GM12873 (cell line): ENCODE data around the gene PRDX2.

Source experiments
- CTCF ChIP-seq: IDR thresholded peaks from 2 replicates; pipeline ENCODE4 v1.5.1; 2012; ENCODE audit warnings: low read depth, mild to moderate bottlenecking, moderate library complexity, low read length, control low read depth; ENCODE audit not compliant: insufficient read depth; ENCODE audit errors: missing control alignments

PRDX2 gene

GRCh38 chr19:12783849-12784393 lies 17.7 kb downstream of the PRDX2 start:
- TF ChIP-seq CTCF = no peak

DNA sequence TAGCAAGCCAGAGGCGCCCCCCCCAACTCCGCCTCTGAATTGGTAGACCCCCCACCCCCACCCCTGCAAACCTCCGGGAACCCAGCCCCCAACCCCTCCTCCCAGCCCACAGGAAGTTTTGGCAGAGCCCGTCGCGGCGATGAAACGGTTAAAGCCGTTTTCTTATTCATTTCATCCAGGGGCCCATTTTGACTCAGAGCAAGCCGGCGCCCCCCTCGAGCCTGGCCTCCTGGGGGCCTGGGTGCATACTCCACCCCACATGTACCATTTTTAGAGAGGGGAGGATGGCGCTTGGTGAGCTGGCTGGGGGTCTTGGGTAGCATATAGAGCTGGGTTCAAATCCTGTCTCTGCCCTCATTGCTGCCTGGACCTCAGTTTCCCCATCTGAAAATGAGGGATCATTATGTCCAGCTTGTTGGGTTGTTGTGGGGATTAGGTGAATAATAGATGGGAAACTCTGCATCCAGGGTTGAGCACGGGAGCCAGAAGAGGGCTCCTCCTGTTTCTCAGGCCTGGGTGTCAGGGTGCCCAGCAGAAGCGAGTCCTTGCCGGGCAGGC lies 18.2 kb downstream of the PRDX2 start:
- no peak for TF ChIP-seq CTCF

DNA sequence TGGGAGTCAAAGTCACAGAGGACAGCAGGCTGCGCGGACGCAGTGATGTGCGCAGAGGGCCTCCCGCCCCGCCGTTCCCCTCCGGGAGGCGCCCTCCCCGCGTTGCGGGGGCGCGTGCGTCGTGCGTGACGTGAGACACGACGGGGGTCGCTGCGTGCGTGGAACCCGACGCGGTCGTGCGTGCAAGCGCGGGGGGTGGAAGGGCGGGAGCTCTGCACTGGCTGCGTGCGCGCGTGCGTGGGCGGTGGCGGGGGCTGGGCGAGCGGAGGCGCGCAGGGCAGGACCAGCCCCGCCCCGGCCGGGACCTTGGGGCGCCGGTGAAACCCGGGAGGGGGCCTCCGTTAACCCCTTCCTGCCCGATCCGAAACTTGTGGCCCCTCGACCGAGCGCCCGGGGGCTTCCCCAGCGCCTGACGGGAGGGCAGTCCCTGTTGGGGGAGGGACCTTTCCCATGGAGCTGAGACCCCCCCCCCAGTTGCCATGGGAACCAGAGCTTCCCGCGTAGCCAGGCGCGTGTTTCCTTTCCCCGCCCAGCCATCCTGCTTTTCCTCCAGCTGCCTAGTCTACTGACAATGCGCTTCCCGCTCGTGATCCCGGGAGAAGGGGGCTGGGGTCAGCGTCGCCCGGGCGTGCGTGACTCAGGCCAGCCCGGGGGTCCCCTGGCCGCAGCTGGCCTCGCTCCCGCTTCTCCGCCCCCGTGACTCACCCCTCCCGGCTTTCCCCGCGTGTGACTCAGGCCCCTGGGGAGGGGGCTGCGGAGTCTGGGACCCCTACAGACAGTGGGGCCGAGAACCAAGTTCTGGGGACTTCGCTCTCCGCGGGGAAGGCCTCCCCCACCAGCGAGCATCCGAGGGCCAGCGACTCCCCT lies 18.9 kb downstream of the PRDX2 start:
- TF ChIP-seq CTCF = peak; percentile 12

- TF ChIP-seq CTCF = no peak
Observed at GRCh38 chr19:12782174-12782423, 19.5 kb downstream of the PRDX2 start.

- TF ChIP-seq CTCF = peak; percentile 25
Observed at GRCh38 chr19:12779162-12779993, 22.2 kb downstream of the PRDX2 start.

DNA sequence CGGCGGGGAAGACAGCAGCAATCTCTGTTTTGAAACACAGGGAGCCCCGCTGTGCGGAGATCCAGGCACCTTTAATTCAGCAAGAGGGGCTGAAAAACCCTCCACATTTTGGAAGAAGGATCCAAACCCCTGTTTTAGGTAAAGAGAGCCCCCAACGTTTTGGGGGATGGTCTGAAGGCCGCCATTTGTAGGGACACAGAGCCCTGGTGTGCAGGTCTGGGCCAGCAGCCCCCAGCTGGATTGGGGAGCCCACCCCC lies 22.8 kb downstream of the PRDX2 start:
- no peak for TF ChIP-seq CTCF
